ENCODE measurements around the gene SPTLC2.
"Not testable (repeated sequence)": the region's sequence is repeated elsewhere in the genome, so short reads cannot be mapped to it uniquely, and the experiment has no call there.

The SPTLC2 gene

GRCh38 chr14:77547512-77548180 lies 68.8 kb downstream of the SPTLC2 start:
- DNase-seq (ENCODE audit: low spot score): no peak

GRCh38 chr14:77545171-77545570 lies 71.3 kb downstream of the SPTLC2 start:
- not testable (repeated sequence) for DNase-seq (ENCODE audit: low spot score)

DNA sequence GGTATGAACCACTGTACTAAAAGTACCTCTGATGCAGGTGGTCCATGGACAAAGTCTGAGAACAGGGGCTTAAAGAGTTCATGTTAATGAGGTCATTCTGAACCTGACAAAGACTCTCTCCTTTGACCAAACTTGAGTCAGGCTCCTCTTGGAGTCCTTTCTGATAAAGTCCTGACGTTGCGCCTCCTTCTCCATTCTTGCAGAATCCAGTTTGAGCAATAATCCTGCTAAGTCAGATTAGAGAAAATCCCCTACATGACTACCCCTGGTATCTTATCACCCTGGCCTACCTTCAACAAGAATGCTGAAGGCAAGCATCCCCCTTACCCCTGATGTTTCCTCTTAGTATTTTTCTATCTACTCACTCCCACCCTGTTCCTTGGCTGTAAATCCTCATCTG lies 71.9 kb downstream of the SPTLC2 start:
- DNase-seq (ENCODE audit: low spot score): no peak

GRCh38 chr14:77543637-77544334 lies 72.7 kb downstream of the SPTLC2 start:
- DNase-seq (ENCODE audit: low spot score): no peak

DNA sequence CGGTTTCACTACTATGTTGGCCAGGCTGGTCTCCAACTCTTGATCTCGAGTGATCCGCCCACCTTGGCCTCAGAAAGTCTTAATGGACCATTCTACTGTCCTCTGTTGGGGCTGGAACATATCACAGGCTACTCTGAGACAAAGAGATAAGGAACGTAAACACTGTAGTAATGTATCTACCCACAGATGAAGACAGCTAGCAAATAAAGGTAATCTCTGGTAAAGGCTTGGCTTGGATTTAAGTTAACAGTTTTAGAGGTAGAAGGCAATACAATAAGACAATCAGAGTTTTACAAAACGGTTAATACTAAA lies 73.2 kb downstream of the SPTLC2 start:
- DNase-seq (ENCODE audit: low spot score): no peak

DNA sequence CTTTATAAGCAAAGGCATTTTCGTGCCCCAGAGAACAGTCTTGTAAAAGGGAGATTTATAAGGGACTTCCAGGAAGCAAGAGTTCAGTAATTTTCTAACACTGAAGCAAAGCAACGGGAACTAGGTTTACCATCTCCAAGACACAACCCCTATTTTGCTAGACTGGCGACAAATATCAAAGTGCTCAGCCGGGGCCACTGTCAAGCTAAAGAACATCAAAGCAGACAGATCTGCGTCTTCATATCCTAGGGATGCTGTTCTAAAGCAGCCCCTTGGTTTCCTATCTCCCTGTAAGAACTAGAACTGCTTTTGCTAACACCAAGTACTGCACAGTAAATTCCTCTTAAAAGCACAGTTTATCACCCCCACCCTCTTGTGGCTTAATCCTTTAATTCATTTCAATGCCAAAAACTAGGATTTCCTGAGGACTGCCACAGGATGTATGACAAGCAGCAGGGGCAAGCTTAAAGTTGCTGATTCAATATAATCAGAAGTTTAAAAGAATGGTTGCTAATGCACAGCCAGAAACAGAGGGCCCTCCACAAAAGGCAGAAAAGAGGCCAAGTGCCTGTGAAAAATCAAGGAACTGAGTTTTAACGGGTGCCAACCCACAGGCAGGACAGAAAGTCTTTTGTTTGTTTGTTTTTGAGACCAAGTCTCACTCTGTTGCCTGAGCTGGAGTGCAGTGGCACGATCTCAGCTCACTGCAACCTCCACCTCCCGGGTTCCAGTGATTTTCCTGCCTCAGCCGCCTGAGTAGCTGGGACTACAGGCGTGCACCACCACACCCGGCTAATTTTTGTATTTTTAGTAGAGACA lies 73.8 kb downstream of the SPTLC2 start:
- DNase-seq (ENCODE audit: low spot score): no peak

- no peak for DNase-seq (ENCODE audit: low spot score)
Observed at GRCh38 chr14:77541905-77542304, 74.5 kb downstream of the SPTLC2 start.

- DNase-seq (ENCODE audit: low spot score): not testable (repeated sequence)
Observed at GRCh38 chr14:77536951-77537350, 79.5 kb downstream of the SPTLC2 start.

DNA sequence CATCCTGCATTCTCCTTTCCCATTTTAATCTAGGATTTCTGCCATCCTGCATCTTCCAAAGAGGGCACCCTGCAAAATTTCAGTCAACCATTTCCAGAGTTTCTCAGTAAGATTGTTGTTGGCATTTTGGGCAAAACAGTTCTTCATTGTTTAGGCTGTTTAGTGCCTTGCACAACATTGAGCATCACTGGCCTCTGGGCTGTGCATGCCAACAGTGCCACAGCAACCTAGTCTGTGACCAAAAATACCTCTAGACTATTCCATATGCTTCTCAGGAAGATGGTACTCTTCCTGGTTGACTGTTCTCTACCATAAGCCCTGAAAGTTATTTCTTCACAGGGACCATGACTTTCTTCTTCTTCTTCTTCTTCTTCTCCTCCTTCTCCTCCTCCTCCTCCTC lies 85.4 kb downstream of the SPTLC2 start:
- DNase-seq (ENCODE audit: low spot score): no peak

GRCh38 chr14:77529963-77530362 lies 86.5 kb downstream of the SPTLC2 start:
- DNase-seq (ENCODE audit: low spot score): no peak

- no peak for DNase-seq (ENCODE audit: low spot score)
Observed at GRCh38 chr14:77529213-77529612, 87.2 kb downstream of the SPTLC2 start.

- not testable (repeated sequence) for DNase-seq (ENCODE audit: low spot score)
Observed at GRCh38 chr14:77528701-77529100, 87.7 kb downstream of the SPTLC2 start.

DNA sequence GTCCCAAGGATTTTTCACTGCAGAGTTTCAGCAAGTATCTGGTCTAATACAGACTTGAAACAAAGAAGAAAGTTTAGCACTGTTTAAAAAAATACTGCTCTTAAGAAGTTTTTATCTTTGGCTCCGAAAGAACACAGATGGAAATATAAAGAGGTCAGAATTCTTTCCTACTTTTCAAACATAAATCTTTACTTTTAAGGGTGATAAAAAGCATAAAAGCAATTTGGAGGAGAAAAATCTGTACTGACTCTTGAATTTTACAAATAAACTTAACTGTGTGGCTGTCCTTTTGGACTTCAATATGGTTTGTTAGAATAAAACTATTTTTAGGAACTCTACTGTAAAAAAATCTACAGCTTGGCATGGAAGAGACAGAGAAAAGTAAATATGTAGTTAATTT lies 90.2 kb downstream of the SPTLC2 start:
- no peak for DNase-seq (ENCODE audit: low spot score)

DNA sequence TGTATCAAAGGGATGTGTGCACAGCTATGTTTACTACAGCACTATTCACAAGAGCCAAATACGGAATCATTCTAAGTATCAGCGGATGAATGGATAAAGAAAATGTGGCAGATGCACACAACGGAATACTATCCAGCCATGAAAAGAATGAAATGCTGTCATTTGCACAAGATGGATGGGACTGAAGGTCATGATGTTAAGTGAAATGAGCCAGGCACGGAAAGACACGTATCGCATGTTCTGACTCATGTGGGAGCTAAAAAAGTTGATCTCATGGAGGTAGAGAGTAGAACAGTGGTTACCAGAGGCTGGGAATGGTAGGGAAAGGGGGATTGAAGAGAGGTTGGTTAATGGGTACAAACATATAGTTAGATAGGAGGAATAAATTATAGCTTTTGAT lies 91.9 kb downstream of the SPTLC2 start:
- DNase-seq (ENCODE audit: low spot score): no peak

- no peak for DNase-seq (ENCODE audit: low spot score)
Observed at GRCh38 chr14:77523109-77523508, 93.3 kb downstream of the SPTLC2 start.

- no peak for DNase-seq (ENCODE audit: low spot score)
Observed at GRCh38 chr14:77520555-77520954, 95.9 kb downstream of the SPTLC2 start.

DNA sequence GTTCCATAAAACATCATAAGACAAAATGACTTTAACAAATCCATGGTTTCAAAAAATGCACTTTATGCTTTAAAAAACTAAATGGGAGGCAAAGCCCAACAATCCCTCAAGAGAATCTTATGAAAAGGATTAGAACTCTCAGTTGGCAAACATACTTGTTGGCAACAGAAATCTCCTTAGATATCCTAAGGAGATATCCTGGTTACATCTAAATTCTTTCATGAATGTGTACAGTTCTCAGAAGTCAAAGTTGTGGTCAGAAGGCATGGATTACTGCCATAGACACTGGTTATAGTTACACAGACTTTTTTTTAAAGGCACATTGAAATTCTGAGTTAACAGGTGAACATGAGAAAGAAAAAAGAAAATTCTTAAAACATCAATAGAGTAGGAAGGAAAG lies 100.3 kb downstream of the SPTLC2 start:
- DNase-seq (ENCODE audit: low spot score): no peak

- no peak for DNase-seq (ENCODE audit: low spot score)
Observed at GRCh38 chr14:77511486-77512162, 104.8 kb downstream of the SPTLC2 start.

GRCh38 chr14:77509366-77509765 lies 107.1 kb downstream of the SPTLC2 start:
- DNase-seq (ENCODE audit: low spot score): no peak

- no peak for DNase-seq (ENCODE audit: low spot score)
Observed at GRCh38 chr14:77508876-77509275, 107.6 kb downstream of the SPTLC2 start.

DNA sequence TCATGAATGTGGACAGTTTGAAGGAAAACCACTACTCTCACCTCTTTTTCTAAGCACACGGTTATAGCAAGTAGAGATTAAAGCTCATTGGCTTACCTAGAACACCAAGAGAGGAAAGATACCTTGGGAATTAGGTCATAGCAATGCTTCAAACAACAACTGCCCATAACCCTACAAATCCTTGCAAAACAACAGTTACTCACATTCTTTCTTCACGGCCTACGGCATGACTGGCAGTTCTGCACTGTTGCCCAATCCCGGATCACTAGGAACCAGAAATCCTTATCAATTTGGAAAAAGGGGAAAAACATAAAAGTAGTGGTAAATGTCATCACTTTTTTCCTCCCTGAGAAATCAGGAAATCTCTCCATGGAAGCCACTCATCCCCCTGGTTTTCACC lies 108.2 kb downstream of the SPTLC2 start:
- DNase-seq (ENCODE audit: low spot score): no peak

DNA sequence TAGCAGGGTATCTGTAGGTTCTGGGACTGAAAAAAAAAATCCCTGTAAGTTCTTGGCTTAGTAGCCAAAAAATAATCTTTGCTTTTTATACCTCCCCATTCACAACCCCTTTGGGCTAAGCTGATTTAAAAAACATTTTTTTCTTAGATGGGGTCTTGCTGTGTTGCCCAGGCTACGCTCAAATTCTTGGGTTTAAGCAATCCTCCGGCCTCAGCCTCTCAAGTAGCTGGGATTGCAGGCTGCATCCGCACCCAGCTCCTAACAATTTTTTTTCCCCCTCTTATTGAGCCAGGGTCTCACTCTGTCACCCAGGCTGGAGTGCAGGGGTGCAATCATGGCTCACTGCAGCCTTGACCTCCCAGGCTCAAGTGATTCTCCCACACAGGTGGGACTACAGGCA lies 108.7 kb downstream of the SPTLC2 start:
- DNase-seq (ENCODE audit: low spot score): no peak

- DNase-seq (ENCODE audit: low spot score): no peak
Observed at GRCh38 chr14:77505031-77505430, 111.4 kb downstream of the SPTLC2 start.
